ENCODE data around the gene RNF175.

RNF175 gene

GRCh38 chr4:153784166-153784699 is 24.4 kb upstream of the RNF175 start:
- no peak for DNase-seq

GRCh38 chr4:153782581-153782980 is 22.8 kb upstream of the RNF175 start:
- no peak for DNase-seq

- DNase-seq, result no peak
Measured at GRCh38 chr4:153781717-153782416, 22.0 kb upstream of the RNF175 start.

- no peak for DNase-seq
Measured at GRCh38 chr4:153781280-153781679, 21.5 kb upstream of the RNF175 start.

DNA sequence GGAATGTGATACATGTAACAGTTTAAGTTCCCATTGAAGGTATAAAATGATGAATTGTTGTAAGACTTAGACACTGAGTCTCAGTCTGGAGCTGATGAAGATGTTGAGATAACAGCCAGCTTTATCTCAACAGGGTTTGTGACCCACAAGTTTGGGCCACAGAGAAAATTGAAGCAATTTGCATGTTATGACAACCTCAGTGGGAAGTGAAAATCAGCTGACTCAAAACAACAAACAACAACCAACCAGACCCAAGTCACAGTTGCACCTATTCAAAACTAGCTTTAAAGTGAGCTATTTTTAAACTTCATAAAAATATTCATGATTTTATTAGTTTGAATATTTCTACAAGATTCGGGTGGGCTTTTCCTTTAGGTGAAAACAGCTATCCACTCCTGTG is 21.1 kb upstream of the RNF175 start:
- DNase-seq, result no peak

- DNase-seq, result no peak
Measured at GRCh38 chr4:153780221-153780620, 20.4 kb upstream of the RNF175 start.

- DNase-seq, result no peak
Measured at GRCh38 chr4:153778383-153778782, 18.6 kb upstream of the RNF175 start.

DNA sequence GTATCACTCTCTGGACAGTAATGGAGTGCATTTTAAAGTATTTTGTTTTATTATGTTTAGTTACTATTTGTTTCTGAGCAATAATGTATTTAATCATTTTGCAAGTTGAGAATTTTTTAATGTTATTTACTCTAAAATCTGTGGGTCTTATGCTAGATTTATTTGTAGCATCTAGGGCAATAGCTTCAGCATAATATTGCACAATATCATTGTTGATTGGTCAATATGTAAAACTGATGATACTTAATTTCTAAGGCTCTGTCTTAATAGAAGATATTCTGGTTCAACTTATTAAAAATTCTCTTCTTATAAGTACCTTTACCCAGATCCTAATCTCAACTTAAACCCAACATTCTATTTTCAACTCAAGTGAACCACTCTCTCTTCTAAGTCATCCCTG is 17.6 kb upstream of the RNF175 start:
- DNase-seq, result no peak

GRCh38 chr4:153776601-153777000 is 16.8 kb upstream of the RNF175 start:
- no peak for DNase-seq

DNA sequence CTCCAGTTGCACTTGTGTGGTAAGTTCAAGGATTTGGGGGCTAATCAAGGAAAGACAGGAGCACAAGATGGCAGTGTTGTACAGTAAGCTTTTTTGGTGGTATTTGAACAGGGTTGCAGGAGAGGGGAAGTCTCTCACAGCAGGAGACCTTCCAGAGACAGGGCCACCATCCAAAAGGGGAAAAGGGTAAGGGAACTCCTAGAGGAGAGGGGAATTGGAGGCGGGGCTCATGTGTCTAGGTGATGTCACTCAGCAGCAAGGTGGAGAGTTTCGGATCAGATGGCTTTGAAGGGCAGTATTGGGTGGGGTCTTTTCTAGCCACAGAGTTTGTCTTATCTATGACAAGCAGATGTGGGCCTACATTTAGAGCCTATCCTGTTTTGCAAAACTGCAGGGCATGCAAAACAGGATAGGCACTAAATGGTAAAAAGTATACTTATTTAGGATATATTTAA is 13.4 kb upstream of the RNF175 start:
- no peak for DNase-seq

GRCh38 chr4:153771046-153771445 is 11.2 kb upstream of the RNF175 start:
- no peak for DNase-seq

DNA sequence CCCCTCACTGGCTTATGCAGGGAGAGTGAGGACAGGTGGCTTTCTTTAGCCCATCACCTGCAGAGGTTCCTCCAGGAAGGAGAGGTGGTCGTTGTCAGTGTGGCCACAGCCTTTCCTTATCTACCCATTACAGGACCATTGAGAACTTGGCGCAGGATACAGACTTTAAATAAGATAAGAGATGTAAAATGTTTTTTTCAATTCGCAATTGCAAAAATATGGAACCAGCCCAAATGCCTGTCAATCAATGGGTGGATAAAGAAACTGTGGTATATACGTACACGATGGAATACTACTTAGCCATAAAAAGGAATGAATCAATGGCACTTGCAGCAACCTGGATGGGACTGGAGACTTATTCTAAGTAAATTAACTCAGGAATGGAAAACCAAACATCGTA is 6.9 kb upstream of the RNF175 start:
- no peak for DNase-seq

GRCh38 chr4:153765894-153766293 is 6.1 kb upstream of the RNF175 start:
- no peak for DNase-seq

DNA sequence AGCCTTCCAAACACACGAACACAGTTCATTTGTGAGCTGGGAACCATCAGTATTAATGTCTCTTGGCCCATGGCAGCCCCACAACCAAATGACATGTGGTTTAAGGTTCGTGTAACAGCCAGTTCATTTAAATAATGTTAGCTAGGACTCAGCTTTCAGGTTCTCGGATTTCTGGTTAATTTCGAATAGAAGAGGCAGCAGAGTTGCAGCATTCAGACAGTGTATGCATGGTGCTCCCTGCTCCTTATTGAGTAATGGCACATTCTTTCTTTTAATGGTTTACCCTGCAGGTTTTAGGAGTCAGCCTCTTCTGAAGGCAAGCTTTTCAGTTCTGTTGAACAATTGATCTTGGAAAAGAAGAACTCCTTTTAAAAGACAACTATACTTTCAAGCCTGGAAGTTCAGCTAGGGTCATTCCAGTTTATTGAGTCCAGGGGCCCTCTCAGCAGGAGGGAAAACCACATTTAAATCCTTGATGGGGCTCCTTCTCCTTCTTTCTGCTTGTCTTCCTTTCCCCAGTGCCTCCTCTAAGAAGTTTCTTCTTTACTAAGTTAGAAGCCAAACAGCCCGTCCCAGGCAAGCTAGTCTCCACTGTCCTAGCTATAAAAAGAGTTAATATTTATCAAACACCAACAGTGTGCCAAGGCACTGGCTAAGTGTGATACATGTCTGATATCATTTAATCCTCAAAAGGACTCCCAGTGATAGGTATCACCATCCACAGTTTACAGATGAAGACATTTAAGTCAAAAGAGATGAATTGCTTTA is 5.0 kb upstream of the RNF175 start:
- no peak for DNase-seq

DNA sequence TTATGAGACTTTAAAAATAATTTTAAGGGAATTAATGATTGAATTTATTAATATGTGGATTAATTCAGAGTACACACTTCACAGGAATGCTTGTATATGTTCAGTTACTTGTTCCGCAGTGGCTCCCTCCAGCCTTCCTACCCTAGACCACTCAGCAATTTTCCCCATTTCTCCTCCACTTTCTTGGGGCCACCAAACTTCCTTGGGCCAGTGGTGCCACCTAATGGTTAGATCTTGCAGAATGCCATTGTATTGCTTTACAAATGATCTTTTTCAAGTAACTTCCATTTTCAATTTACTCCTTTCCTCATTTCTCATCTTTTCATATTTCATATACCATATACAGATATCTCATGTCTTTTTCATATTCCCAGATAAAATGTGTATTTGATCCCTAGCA is 3.6 kb upstream of the RNF175 start:
- DNase-seq, result no peak

GRCh38 chr4:153758688-153759406 is 977 bp downstream of the RNF175 start:
- DNase-seq, result no peak

DNA sequence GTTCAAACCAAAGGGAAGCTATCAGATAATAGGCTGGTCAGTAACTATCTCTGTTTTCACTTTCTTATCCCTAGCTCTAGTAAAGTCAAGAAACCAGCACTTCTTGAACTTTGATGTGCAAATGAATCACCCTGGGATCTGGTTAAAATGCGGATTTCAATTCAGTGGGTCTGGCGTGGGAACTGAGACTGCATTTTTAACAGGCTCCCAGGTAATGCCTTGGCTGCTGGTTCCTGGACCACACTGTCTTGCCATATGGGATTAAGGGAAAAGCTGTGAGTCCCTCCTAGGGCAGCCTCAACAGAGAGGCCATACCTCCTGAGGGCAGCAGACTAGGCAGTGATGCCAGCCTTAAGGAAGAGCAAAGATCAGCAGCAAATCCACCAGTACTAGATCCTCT is 1.7 kb downstream of the RNF175 start:
- no peak for DNase-seq

DNA sequence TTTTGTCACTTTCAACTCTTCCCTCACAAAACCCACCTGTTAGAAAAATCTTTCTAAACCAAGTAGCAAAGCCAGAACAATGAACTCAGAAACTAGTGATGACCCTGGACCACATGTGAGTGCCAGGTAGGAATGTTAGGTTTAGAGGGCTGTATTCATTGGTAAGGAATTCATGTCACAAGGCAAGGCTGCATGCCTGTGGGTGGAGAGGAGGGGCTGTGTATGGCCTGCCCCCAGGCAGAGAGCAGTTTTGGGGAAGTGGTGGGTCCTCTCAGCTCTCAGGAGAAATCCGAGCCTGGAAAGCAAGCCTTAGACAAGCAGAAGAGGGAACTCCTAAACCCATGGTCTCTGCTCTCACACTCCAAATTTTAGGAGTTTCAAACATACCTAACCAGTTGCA is 2.4 kb downstream of the RNF175 start:
- no peak for DNase-seq

GRCh38 chr4:153755186-153755585 is 4.6 kb downstream of the RNF175 start:
- no peak for DNase-seq

DNA sequence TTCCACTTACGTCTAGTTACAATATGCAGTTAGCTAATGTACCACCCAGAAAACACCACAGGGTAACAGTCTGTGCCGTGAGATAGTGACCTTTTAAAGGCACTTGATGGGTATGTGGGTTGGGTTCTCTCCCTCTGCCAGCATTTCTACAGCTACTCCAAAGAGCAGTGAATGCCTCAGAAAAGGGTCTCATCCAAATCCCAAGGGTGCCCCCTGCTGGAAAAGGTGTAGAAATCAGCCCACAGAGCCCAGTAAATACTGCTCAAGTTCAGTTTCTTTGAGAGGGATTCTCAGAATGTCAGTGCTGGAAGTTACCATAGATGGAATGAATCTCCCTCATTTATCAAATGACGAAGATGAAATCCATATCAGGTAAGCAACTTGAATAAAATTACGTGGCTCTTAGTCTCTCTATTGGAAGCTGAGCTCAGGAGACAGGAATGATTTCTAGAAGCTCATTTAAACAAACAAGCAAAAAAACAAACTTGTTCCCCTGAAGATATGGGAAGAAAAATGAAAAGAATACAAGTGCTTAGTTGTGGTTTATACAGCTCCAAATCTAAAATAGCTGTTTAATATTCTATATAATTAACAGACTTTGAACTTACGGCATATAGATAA is 9.5 kb downstream of the RNF175 start:
- DNase-seq, result peak; percentile 78

DNA sequence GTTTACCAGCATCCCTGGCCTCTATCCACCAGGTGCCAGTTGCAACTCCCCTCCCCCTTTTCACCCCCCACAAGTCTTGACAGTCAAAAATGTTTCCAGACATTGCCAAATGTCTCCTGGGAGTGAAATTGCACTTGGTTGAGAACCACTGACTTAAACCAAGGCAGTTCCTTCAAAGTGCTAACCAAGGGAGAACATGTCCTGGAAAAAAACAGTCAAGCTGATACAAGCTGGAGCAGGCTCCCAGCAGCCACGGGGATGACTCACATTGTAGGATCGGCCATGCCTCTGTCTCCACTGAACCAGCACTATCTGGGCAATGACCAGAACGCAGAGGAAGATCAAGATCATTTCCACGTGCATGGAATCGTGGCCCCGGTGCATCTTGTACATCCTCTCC is 11.4 kb downstream of the RNF175 start:
- DNase-seq, result no peak

GRCh38 chr4:153747406-153747955 is 12.3 kb downstream of the RNF175 start:
- no peak for DNase-seq

DNA sequence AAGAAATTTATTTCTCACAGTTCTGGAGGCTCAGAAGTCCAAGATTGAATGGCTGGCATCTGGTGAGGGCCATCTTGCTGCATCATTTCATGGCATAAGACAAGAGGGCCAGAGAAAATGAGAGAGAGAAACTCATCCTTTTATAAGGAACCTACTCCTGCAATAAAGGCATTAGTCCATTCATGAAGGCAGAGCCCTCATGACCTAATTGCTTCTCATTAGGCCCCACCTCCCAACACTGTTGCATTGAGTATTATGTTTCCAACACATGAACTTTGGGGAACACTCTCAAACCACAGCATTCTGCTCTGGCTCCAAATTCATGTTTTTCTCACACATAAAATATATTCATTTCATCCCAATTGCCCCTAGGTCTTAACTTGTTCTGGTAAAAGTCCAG is 14.2 kb downstream of the RNF175 start:
- no peak for DNase-seq

Data from stimulated activated CD4-positive, alpha-beta T cell treated with anti-CD3 and anti-CD28 coated beads, Interleukin-4, amount 100 ng/mL, for 24 hours (primary cell).